K562 (cell line): ENCODE results near the gene FBXO36. TPM values are rescaled to one million over a fixed set of nuclear protein-coding genes. Genes with fewer than 3 reads are reported as not detected.

Source experiments
- ATAC-seq: fragments of 200-7000 bp; cut with Tn5 transposase; 3 replicates; pipeline ENCODE4 v1.9.1; 2020; ENCODE audit warnings: moderate library complexity
- BruUV-seq: library from RNA; stranded (reverse); fragments of 400-500 nt; replicated peaks from 2 replicates; lab custom pipeline; 2021; lab: Mats Ljungman, UMichigan
- CTCF ChIA-PET: fragments of 300-600 bp; formaldehyde crosslinking; extraction: SDS; loops from one replicate; lab custom pipeline; 2021; ENCODE audit warnings: low intra/inter-chr PET ratio; lab: Yijun Ruan, JAX
- POLR2A ChIA-PET: fragments of 300-600, 350-650 bp; sonication (Branson Sonifier 250); formaldehyde crosslinking; extraction: SDS; loops from one replicate; lab custom pipeline; 2021; ENCODE audit warnings: antibody characterized with exemption, inconsistent platforms; lab: Yijun Ruan, JAX
- DNase-seq, 4 experiments: peaks; one replicate each; pipeline versions ENCODE4 v3.0.0 to v3.0.0-alpha.2; 2011 to 2018; ENCODE audit warnings: low spot score in 3 of 4, mixed read lengths in 3 of 4; ENCODE audit errors: extremely low read depth in 1 of 4
- FAIRE-seq: peaks from 2 replicates; lab custom pipeline; 2011; peaks lifted over from hg19 to GRCh38; lab: Jason Lieb, UNC
- H2AFZ ChIP-seq: 2 replicates; pipeline ENCODE4 v1.6.0; 2011; ENCODE audit warnings: low read depth, low read length, control low read depth, inconsistent platforms
- H3K27ac ChIP-seq: fragments of 200-600 bp; 3 replicates; pipeline ENCODE4 v1.8.0; 2011; ENCODE audit warnings: low read depth, mild to moderate bottlenecking, control low read depth, inconsistent platforms, low read length, moderate library complexity, mixed read lengths; ENCODE audit errors: extremely low read depth
- H3K27me3 ChIP-seq, 2 experiments: fragments of 300-600 bp in 1 of 2; 2 replicates in 1 of 2; 3 replicates in 1 of 2; pipeline versions ENCODE4 v1.6.0 to v1.8.0; 2011; ENCODE audit warnings: inconsistent platforms in 2 of 2, low read length in 2 of 2, mild to moderate bottlenecking in 1 of 2, mixed read lengths in 1 of 2, moderate library complexity in 1 of 2; ENCODE audit not compliant: control insufficient read depth in 2 of 2, insufficient read depth in 2 of 2
- H3K36me3 ChIP-seq: fragments of 300-600 bp; 3 replicates; pipeline ENCODE4 v1.8.0; 2011; ENCODE audit warnings: mild to moderate bottlenecking, low read length, inconsistent platforms; ENCODE audit not compliant: control insufficient read depth, insufficient read depth
- H3K4me1 ChIP-seq, 2 experiments: fragments of 200-600 bp in 1 of 2; replicated peaks in 1 of 2; 2 replicates in 1 of 2; 3 replicates in 1 of 2; pipeline versions ENCODE4 v1.5.1 to v1.8.0; 2011; ENCODE audit warnings: inconsistent platforms in 2 of 2, low read length in 2 of 2, mild to moderate bottlenecking in 1 of 2, mixed read lengths in 1 of 2, moderate library complexity in 1 of 2; ENCODE audit not compliant: control insufficient read depth in 2 of 2, insufficient read depth in 2 of 2
- H3K4me2 ChIP-seq: 2 replicates; pipeline ENCODE4 v1.6.1; 2011; ENCODE audit warnings: low read length, control low read depth, inconsistent platforms, mixed read lengths; ENCODE audit not compliant: insufficient read depth
- H3K4me3 ChIP-seq: fragments of 200-600 bp; sonication (generic), shearing (Covaris generic); 2 replicates; pipeline ENCODE4 v1.5.1; 2016; ENCODE audit warnings: control low read depth, inconsistent platforms
- H3K79me2 ChIP-seq: fragments of 200-600 bp; 3 replicates; pipeline ENCODE4 v1.8.0; 2011; ENCODE audit warnings: low read length, inconsistent platforms; ENCODE audit not compliant: control insufficient read depth, insufficient read depth
- H3K9ac ChIP-seq, 2 experiments: 2 replicates each; pipeline versions ENCODE4 v1.6.0 to v1.6.1; 2011; ENCODE audit warnings: low read depth in 2 of 2, low read length in 2 of 2, control low read depth in 1 of 2, inconsistent platforms in 1 of 2, mild to moderate bottlenecking in 1 of 2, mixed read lengths in 1 of 2; ENCODE audit not compliant: insufficient read depth in 1 of 2
- H3K9me1 ChIP-seq: one replicate; pipeline ENCODE4 v1.6.0; 2011; ENCODE audit warnings: inconsistent platforms, mild to moderate bottlenecking, low read length, moderate library complexity; ENCODE audit not compliant: control insufficient read depth, insufficient read depth
- H3K9me3 ChIP-seq: replicated peaks from 2 replicates; pipeline ENCODE4 v1.5.1; 2011; ENCODE audit warnings: low read depth, low read length, inconsistent platforms; ENCODE audit not compliant: control insufficient read depth, insufficient read depth
- H4K20me1 ChIP-seq: replicated peaks from 2 replicates; pipeline ENCODE4 v1.6.1; 2011; ENCODE audit warnings: low read length, inconsistent platforms, mixed read lengths; ENCODE audit not compliant: control insufficient read depth, insufficient read depth
- EP400 ChIP-seq: fragments of 450-650 bp; IDR thresholded peaks from 2 replicates; pipeline ENCODE4 v1.6.1; 2017; ENCODE audit warnings: antibody characterized with exemption, mild to moderate bottlenecking, moderate library complexity
- L3MBTL2 ChIP-seq: fragments of 450-650 bp; IDR thresholded peaks from 2 replicates; pipeline ENCODE4 v1.6.1; 2016; ENCODE audit warnings: mild to moderate bottlenecking, moderate library complexity
- MEIS2 ChIP-seq: fragments of 450-650 bp; IDR thresholded peaks from 2 replicates; pipeline ENCODE4 v1.6.1; 2014; ENCODE audit warnings: mild to moderate bottlenecking; ENCODE audit not compliant: partially characterized antibody
- TAF9B ChIP-seq: fragments of 450-650 bp; IDR thresholded peaks from 2 replicates; pipeline ENCODE4 v1.6.1; 2018; ENCODE audit warnings: mild to moderate bottlenecking; ENCODE audit not compliant: partially characterized antibody
- ZNF316 ChIP-seq: fragments of 450-650 bp; IDR thresholded peaks from 2 replicates; pipeline ENCODE4 v1.6.1; 2016
- WGBS: fragments of 100-300 bp; shearing (Covaris generic); methylation state at CpG from one replicate; pipeline ENCODE4 v1.1.6; 2016; ENCODE audit warnings: low coverage, mixed read lengths; ENCODE audit not compliant: insufficient coverage; ENCODE audit errors: missing lambda C conversion rate; 5-methylcytosine and 5-hydroxymethylcytosine counted together
- in situ Hi-C: fragments of 300-500 bp; cut with MboI; formaldehyde crosslinking; loops from 4 replicates; pipeline ENCODE4 v1.15.0; 2018; ENCODE audit warnings: inconsistent platforms, mixed read lengths
- intact Hi-C: fragments of 100-400 bp; cut with micrococcal nuclease; formaldehyde crosslinking; loops from 2 replicates; pipeline ENCODE4 v1.14.2; 2022
- polyA plus RNA-seq, 8 experiments: library from polyadenylated mRNA; depleted of rRNA in 4 of 8; stranded (reverse) in 5 of 8; unstranded in 3 of 8; fragments of >200 nt; fragmentation: Nextera tagmentation in 2 of 8; fragmentation: Illumina TruSeq in 1 of 8; extraction: Ambion mirVana in 2 of 8; extraction: Trizol in 1 of 8; gene quantifications; 2 replicates each; pipeline versions ENCODE4 v1.2.1 to v1.2.3, GENCODE V29; 2011 to 2014; ENCODE audit warnings: inconsistent platforms in 1 of 8, missing spikeins in 1 of 8
- total RNA-seq, 7 experiments: library from RNA; depleted of rRNA in 6 of 7; stranded (reverse); fragments of >200 nt in 6 of 7; fragmentation: Illumina TruSeq in 2 of 7; extraction: Trizol in 2 of 7; gene quantifications; 2 replicates each; pipeline versions ENCODE4 v1.2.1 to v1.2.3, GENCODE V29; 2011 to 2021; ENCODE audit warnings: low replicate concordance in 1 of 7
- TF ChIP-seq, protein P1 (sequence below): sonication (generic); formaldehyde crosslinking; IDR thresholded peaks from 2 replicates; pipeline ENCODE4 v1.8.0; 2022; ENCODE audit warnings: mild to moderate bottlenecking, missing genetic modification reagents, borderline replicate concordance
- TF ChIP-seq, protein P2 (sequence below): fragments of 250-450 bp; sonication (Bioruptor Pico); IDR thresholded peaks from 2 replicates; pipeline ENCODE4 v1.4.0; 2020

FBXO36 gene
- total and polyA plus RNA-seq, 9 of the 15 experiments (the other 6 are each of a cell fraction or from before 2014, with no cell fraction given), result 0.40 to 0.91 (median 0.58) TPM

GRCh38 chr2:230050136-230050535 is 127.8 kb downstream of the FBXO36 start:
- no peak overlapping the region for H3K9ac ChIP-seq
- POLR2A ChIA-PET, result no interaction called here
- peaks cover 0 to 19% of the 10 kb centered on the region in 2 experiments; a peak in 3 of 5 replicates for H3K27me3 ChIP-seq
- no peak overlapping the region for H3K4me2 ChIP-seq
- intact Hi-C loops (no loop called here), in situ Hi-C loops (no loop called here)
- H3K9me1 ChIP-seq, result no peaks in the 10 kb centered on the region
- 33% methylated on average over 3 of the region's 3 CpGs for WGBS
- no TSS peak for BruUV-seq
- H3K4me3 ChIP-seq, result no peak overlapping the region
- no peaks in the 10 kb centered on the region for H3K79me2 ChIP-seq
- H4K20me1 ChIP-seq, result no peaks in the 10 kb centered on the region
- DNase-seq (no peak), FAIRE-seq (no peak), ATAC-seq (no peak)
- CTCF ChIA-PET, result no interaction called here
- H3K9me3 ChIP-seq, result no peaks in the 10 kb centered on the region
- H3K36me3 ChIP-seq, result no peaks in the 10 kb centered on the region
- no peak overlapping the region for H2AFZ ChIP-seq
- TF ChIP-seq L3MBTL2 (no peak), ZNF316 (no peak), EP400 (no peak), TAF9B (no peak), MEIS2 (no peak)
- TF ChIP-seq, protein P1, sequence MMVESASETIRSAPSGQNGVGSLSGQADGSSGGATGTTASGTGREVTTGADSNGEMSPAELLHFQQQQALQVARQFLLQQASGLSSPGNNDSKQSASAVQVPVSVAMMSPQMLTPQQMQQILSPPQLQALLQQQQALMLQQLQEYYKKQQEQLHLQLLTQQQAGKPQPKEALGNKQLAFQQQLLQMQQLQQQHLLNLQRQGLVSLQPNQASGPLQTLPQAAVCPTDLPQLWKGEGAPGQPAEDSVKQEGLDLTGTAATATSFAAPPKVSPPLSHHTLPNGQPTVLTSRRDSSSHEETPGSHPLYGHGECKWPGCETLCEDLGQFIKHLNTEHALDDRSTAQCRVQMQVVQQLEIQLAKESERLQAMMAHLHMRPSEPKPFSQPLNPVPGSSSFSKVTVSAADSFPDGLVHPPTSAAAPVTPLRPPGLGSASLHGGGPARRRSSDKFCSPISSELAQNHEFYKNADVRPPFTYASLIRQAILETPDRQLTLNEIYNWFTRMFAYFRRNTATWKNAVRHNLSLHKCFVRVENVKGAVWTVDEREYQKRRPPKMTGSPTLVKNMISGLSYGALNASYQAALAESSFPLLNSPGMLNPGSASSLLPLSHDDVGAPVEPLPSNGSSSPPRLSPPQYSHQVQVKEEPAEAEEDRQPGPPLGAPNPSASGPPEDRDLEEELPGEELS, result no peak
- TF ChIP-seq, protein P2, sequence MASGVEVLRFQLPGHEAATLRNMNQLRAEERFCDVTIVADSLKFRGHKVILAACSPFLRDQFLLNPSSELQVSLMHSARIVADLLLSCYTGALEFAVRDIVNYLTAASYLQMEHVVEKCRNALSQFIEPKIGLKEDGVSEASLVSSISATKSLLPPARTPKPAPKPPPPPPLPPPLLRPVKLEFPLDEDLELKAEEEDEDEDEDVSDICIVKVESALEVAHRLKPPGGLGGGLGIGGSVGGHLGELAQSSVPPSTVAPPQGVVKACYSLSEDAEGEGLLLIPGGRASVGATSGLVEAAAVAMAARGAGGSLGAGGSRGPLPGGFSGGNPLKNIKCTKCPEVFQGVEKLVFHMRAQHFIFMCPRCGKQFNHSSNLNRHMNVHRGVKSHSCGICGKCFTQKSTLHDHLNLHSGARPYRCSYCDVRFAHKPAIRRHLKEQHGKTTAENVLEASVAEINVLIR (CRISPR knock-in tag), result no peak
- no peak overlapping the region for H3K27ac ChIP-seq
- peaks cover 0 to 3% of the 10 kb centered on the region in 2 experiments; a peak in 1 of 5 replicates for H3K4me1 ChIP-seq
